ENCODE results near the gene ANOS1.

ANOS1 gene

DNA sequence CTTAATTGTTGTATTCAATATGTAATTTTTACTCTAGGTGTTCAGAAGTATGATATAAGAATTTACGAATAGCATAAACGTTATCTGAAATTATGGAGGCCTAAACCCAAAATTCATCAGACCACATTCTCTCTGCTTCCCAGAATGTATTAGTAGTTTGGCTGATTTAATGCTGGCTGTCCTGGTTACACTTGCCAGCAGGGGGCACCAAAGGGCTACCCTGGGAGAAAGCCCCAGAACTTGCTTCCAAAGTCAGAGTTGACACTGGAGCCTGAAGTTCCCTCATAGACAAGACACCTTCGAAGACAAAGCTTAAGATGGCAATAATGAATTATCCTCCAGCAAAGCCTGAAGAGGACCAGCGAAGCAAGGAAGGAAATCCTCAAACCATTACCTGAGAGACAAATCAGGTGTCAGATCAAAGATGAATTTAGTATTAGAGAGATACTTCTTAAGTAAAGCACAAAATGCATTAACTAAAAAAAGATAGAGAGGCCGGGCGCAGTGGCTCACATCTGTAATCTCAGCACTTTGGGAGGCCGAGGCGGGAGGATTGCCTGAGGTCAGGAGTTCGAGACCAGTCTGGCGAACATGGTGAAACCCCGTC lies 11.3 kb upstream of the ANOS1 start:
- Histone ChIP-seq H3K4me3 (ENCODE audit: insufficient read depth, low read depth, low read length, poor library complexity, severe bottlenecking) (no peak overlapping the region), H3K27ac (ENCODE audit: insufficient read depth, low read length, poor library complexity, severe bottlenecking) (no peak overlapping the region), H3K9me3 (ENCODE audit: control insufficient read depth, low read length) (no peaks in the 10 kb centered on the region), H3K4me1 (ENCODE audit: control insufficient read depth, insufficient read depth, low read length, poor library complexity, severe bottlenecking) (no peaks in the 10 kb centered on the region), H3K27me3 (replicated peaks; ENCODE audit: control insufficient read depth, insufficient read depth, low read length, poor library complexity, severe bottlenecking) (no peaks in the 10 kb centered on the region), H3K36me3 (ENCODE audit: control insufficient read depth, insufficient read depth, low read length) (no peaks in the 10 kb centered on the region)
- DNase-seq, result peak; percentile 12 to 37 (median 27)

- Histone ChIP-seq H3K4me3 (ENCODE audit: insufficient read depth, low read depth, low read length, poor library complexity, severe bottlenecking) (no peak overlapping the region), H3K4me1 (ENCODE audit: control insufficient read depth, insufficient read depth, low read length, poor library complexity, severe bottlenecking) (no peaks in the 10 kb centered on the region), H3K27ac (ENCODE audit: insufficient read depth, low read length, poor library complexity, severe bottlenecking) (no peak overlapping the region), H3K36me3 (ENCODE audit: control insufficient read depth, insufficient read depth, low read length) (no peaks in the 10 kb centered on the region), H3K9me3 (ENCODE audit: control insufficient read depth, low read length) (no peaks in the 10 kb centered on the region), H3K27me3 (replicated peaks; ENCODE audit: control insufficient read depth, insufficient read depth, low read length, poor library complexity, severe bottlenecking) (no peaks in the 10 kb centered on the region)
- no peak for DNase-seq
Measured at GRCh38 chrX:8741981-8742380, 10.0 kb upstream of the ANOS1 start.

DNA sequence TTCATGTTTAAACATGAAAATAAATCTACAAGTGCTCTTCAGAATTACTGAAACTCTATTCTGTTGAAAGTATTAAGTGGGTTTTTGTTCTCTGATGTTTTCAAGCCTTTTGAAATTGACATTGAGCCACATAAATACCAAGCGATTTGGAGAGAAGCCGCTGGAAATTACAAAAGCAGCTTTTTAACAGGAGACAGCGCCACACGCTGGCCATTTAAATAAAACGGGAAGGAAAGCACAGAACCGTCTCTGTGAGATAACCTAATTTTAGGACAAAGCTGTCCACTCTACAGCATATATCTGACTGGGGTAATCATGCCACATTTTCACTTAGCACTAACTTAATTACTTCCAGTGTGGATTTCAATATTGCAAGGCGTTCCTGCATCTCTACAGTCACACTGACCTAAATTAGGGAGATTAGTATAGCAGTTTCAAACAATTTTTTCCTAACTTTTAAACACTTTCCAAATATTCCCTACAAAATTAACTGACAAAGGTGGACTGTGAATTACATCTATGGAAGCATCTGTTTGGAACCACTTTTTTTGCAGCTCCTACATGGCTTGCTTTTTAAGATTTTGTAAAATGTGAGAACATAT lies 6.8 kb upstream of the ANOS1 start:
- H3K36me3 ChIP-seq (ENCODE audit: control insufficient read depth, insufficient read depth, low read length), result no peaks in the 10 kb centered on the region
- no peaks in the 10 kb centered on the region for H3K4me1 ChIP-seq (ENCODE audit: control insufficient read depth, insufficient read depth, low read length, poor library complexity, severe bottlenecking)
- H3K4me3 ChIP-seq (ENCODE audit: insufficient read depth, low read depth, low read length, poor library complexity, severe bottlenecking), result no peak overlapping the region
- H3K27ac ChIP-seq (ENCODE audit: insufficient read depth, low read length, poor library complexity, severe bottlenecking), result no peak overlapping the region
- no peaks in the 10 kb centered on the region for H3K27me3 ChIP-seq (replicated peaks; ENCODE audit: control insufficient read depth, insufficient read depth, low read length, poor library complexity, severe bottlenecking)
- DNase-seq, result no peak
- H3K9me3 ChIP-seq (ENCODE audit: control insufficient read depth, low read length), result no peaks in the 10 kb centered on the region

- no peaks in the 10 kb centered on the region for H3K27me3 ChIP-seq (replicated peaks; ENCODE audit: control insufficient read depth, insufficient read depth, low read length, poor library complexity, severe bottlenecking)
- no peak overlapping the region for H3K4me3 ChIP-seq (ENCODE audit: insufficient read depth, low read depth, low read length, poor library complexity, severe bottlenecking)
- no peak overlapping the region for H3K27ac ChIP-seq (ENCODE audit: insufficient read depth, low read length, poor library complexity, severe bottlenecking)
- no peaks in the 10 kb centered on the region for H3K4me1 ChIP-seq (ENCODE audit: control insufficient read depth, insufficient read depth, low read length, poor library complexity, severe bottlenecking)
- no peaks in the 10 kb centered on the region for H3K9me3 ChIP-seq (ENCODE audit: control insufficient read depth, low read length)
- H3K36me3 ChIP-seq (ENCODE audit: control insufficient read depth, insufficient read depth, low read length), result no peaks in the 10 kb centered on the region
- DNase-seq, result no peak
Measured at GRCh38 chrX:8737883-8738282, 5.9 kb upstream of the ANOS1 start.

DNA sequence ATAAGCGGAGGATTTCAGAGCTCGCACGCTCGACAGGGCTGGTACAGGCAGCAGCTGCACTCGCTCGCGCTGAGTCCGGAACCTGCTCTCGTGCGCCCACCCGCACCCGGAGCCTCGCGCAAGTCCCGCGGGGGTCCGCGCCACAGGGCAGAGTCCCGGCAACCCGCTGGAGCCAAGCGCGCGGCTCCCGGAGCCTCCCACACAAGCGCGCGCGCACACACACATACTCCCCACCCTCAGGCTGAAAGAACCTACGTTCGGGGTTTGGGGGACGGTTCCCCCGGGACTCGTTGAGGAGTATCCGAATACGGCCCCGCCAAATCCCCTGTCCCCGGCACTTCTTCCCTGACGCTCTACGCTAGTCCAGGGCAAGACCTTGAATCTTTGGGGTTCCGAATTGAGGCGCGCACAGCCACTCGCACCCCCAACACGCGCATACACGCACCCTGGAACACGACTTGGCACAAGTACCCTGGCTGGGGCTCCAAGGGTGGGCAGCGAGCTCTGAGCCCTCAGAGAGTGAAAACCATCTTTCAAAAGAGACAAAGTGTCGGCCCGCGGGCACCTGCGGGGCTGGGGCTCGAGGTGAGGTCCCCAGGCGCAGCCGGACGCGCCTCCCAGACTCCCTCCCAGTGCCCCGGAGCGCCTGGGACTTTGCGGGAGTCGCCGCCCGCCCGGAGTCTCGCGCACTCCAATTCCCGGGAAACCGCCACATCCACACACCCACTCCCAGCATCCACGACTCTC lies 952 bp downstream of the ANOS1 start:
- no peak for DNase-seq
- H3K27ac ChIP-seq (ENCODE audit: insufficient read depth, low read length, poor library complexity, severe bottlenecking), result no peak overlapping the region
- no peak overlapping the region for H3K4me3 ChIP-seq (ENCODE audit: insufficient read depth, low read depth, low read length, poor library complexity, severe bottlenecking)
- no peaks in the 10 kb centered on the region for H3K27me3 ChIP-seq (replicated peaks; ENCODE audit: control insufficient read depth, insufficient read depth, low read length, poor library complexity, severe bottlenecking)
- no peaks in the 10 kb centered on the region for H3K36me3 ChIP-seq (ENCODE audit: control insufficient read depth, insufficient read depth, low read length)
- H3K9me3 ChIP-seq (ENCODE audit: control insufficient read depth, low read length), result no peaks in the 10 kb centered on the region
- H3K4me1 ChIP-seq (ENCODE audit: control insufficient read depth, insufficient read depth, low read length, poor library complexity, severe bottlenecking), result no peaks in the 10 kb centered on the region

DNA sequence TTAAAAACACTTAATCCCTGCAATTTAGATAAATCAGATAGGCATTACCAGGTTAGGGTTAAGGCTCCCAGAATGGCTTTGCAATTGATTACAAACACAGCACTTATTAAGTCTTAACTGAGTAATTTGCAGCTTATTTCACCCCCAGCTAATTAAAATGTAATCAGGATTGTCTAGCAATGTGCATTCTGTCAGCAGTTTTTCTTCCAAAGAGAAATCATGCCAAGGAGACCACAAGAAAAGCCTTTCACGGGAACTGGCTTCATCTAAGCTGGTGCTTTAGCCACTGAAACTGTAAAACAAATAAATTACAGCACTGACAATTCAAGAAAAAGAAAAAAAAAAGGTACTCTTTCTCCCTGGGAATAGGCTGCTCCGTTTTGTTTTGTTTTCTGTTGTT lies 2.1 kb downstream of the ANOS1 start:
- no peaks in the 10 kb centered on the region for H3K4me1 ChIP-seq (ENCODE audit: control insufficient read depth, insufficient read depth, low read length, poor library complexity, severe bottlenecking)
- no peaks in the 10 kb centered on the region for H3K36me3 ChIP-seq (ENCODE audit: control insufficient read depth, insufficient read depth, low read length)
- no peak for DNase-seq
- no peaks in the 10 kb centered on the region for H3K27me3 ChIP-seq (replicated peaks; ENCODE audit: control insufficient read depth, insufficient read depth, low read length, poor library complexity, severe bottlenecking)
- H3K27ac ChIP-seq (ENCODE audit: insufficient read depth, low read length, poor library complexity, severe bottlenecking), result no peak overlapping the region
- no peak overlapping the region for H3K4me3 ChIP-seq (ENCODE audit: insufficient read depth, low read depth, low read length, poor library complexity, severe bottlenecking)
- no peaks in the 10 kb centered on the region for H3K9me3 ChIP-seq (ENCODE audit: control insufficient read depth, low read length)

- no peak for DNase-seq
- no peak overlapping the region for H3K4me3 ChIP-seq (ENCODE audit: insufficient read depth, low read depth, low read length, poor library complexity, severe bottlenecking)
- no peaks in the 10 kb centered on the region for H3K36me3 ChIP-seq (ENCODE audit: control insufficient read depth, insufficient read depth, low read length)
- H3K27ac ChIP-seq (ENCODE audit: insufficient read depth, low read length, poor library complexity, severe bottlenecking), result no peak overlapping the region
- H3K9me3 ChIP-seq (ENCODE audit: control insufficient read depth, low read length), result no peaks in the 10 kb centered on the region
- H3K27me3 ChIP-seq (replicated peaks; ENCODE audit: control insufficient read depth, insufficient read depth, low read length, poor library complexity, severe bottlenecking), result no peaks in the 10 kb centered on the region
- H3K4me1 ChIP-seq (ENCODE audit: control insufficient read depth, insufficient read depth, low read length, poor library complexity, severe bottlenecking), result no peaks in the 10 kb centered on the region
Measured at GRCh38 chrX:8728932-8729535, 2.9 kb downstream of the ANOS1 start.

DNA sequence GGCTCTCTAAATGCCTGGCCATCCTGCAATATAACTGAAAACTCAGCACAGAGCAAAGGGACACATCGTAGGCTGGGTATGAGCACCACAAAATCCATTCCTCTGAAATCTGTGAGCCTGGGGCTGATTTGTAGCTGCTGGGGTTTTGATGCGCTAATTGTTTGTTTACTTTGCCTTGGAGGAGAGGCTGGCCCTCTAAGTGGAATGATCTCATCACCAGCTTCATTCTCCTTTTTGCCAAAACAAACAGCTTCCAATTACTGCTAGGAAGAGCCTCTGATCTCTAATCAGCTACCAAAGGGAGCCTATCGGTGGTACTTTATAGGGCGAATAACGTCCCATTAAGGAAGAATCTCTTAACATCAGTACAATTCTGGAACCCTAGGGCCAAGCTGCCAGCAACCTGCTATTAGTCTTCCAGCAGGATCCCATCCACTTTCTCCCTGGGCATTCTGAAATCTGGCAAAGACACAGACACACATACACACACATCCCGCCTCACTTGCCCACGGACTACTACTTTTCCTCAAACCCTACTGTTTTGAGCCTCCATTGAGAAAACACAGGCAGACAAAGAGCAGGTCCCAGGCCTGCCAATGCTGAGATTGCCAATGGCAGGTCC lies 5.8 kb downstream of the ANOS1 start:
- no peaks in the 10 kb centered on the region for H3K36me3 ChIP-seq (ENCODE audit: control insufficient read depth, insufficient read depth, low read length)
- H3K4me1 ChIP-seq (ENCODE audit: control insufficient read depth, insufficient read depth, low read length, poor library complexity, severe bottlenecking), result no peaks in the 10 kb centered on the region
- no peak for DNase-seq
- no peak overlapping the region for H3K27ac ChIP-seq (ENCODE audit: insufficient read depth, low read length, poor library complexity, severe bottlenecking)
- no peaks in the 10 kb centered on the region for H3K9me3 ChIP-seq (ENCODE audit: control insufficient read depth, low read length)
- no peaks in the 10 kb centered on the region for H3K27me3 ChIP-seq (replicated peaks; ENCODE audit: control insufficient read depth, insufficient read depth, low read length, poor library complexity, severe bottlenecking)
- H3K4me3 ChIP-seq (ENCODE audit: insufficient read depth, low read depth, low read length, poor library complexity, severe bottlenecking), result no peak overlapping the region

GRCh38 chrX:8724300-8724699 lies 7.6 kb downstream of the ANOS1 start:
- no peak overlapping the region for H3K4me3 ChIP-seq (ENCODE audit: insufficient read depth, low read depth, low read length, poor library complexity, severe bottlenecking)
- H3K27me3 ChIP-seq (replicated peaks; ENCODE audit: control insufficient read depth, insufficient read depth, low read length, poor library complexity, severe bottlenecking), result no peaks in the 10 kb centered on the region
- H3K4me1 ChIP-seq (ENCODE audit: control insufficient read depth, insufficient read depth, low read length, poor library complexity, severe bottlenecking), result no peaks in the 10 kb centered on the region
- H3K9me3 ChIP-seq (ENCODE audit: control insufficient read depth, low read length), result no peaks in the 10 kb centered on the region
- no peak overlapping the region for H3K27ac ChIP-seq (ENCODE audit: insufficient read depth, low read length, poor library complexity, severe bottlenecking)
- no peak for DNase-seq
- no peaks in the 10 kb centered on the region for H3K36me3 ChIP-seq (ENCODE audit: control insufficient read depth, insufficient read depth, low read length)

DNA sequence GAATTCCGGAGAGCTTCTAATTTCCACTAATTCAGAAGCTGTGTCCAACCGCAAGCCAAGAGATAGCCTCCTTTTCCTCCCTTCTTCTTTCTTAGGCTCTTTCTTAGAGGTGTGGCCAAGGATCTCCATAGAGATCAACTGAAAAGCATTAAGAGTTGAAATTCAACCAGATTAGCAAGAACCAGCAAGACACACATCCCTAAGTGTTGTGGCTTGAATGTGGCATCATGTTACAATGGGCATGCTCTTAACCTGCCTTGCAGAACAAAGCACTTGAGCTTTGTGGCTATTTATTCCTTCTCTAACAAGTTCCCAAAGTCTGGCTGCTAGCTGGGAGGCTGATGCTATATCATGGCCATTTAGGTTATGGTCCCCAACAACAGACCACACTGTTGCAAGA lies 10.4 kb downstream of the ANOS1 start:
- H3K27ac ChIP-seq (ENCODE audit: insufficient read depth, low read length, poor library complexity, severe bottlenecking), result no peak overlapping the region
- H3K36me3 ChIP-seq (ENCODE audit: control insufficient read depth, insufficient read depth, low read length), result no peaks in the 10 kb centered on the region
- no peaks in the 10 kb centered on the region for H3K4me1 ChIP-seq (ENCODE audit: control insufficient read depth, insufficient read depth, low read length, poor library complexity, severe bottlenecking)
- DNase-seq, result no peak
- H3K27me3 ChIP-seq (replicated peaks; ENCODE audit: control insufficient read depth, insufficient read depth, low read length, poor library complexity, severe bottlenecking), result no peaks in the 10 kb centered on the region
- H3K9me3 ChIP-seq (ENCODE audit: control insufficient read depth, low read length), result no peaks in the 10 kb centered on the region
- no peak overlapping the region for H3K4me3 ChIP-seq (ENCODE audit: insufficient read depth, low read depth, low read length, poor library complexity, severe bottlenecking)

All from effector memory CD4-positive, alpha-beta T cell (primary cell).